K562 (cell line): ENCODE results near the gene HAPLN3. TPM values are rescaled to one million over a fixed set of nuclear protein-coding genes. Genes with fewer than 3 reads are reported as not detected.

Source experiments
- BRD4 ChIP-seq: fragments of 200-600 bp; sonication (generic); IDR thresholded peaks from 2 replicates; pipeline ENCODE4 v1.6.1; 2017; ENCODE audit warnings: inconsistent platforms
- CREM ChIP-seq: IDR thresholded peaks from 2 replicates; pipeline ENCODE4 v1.6.1; 2014; ENCODE audit warnings: antibody characterized with exemption, low read depth
- EGR1 ChIP-seq: fragments of 450-650 bp; conservative IDR thresholded peaks from 2 replicates; pipeline ENCODE4 v1.6.1; 2017; ENCODE audit warnings: mild to moderate bottlenecking
- GABPB1 ChIP-seq: sonication (generic); formaldehyde crosslinking; IDR thresholded peaks from 2 replicates; pipeline ENCODE4 v1.8.0; 2022; ENCODE audit warnings: mild to moderate bottlenecking, missing genetic modification reagents
- KDM1A ChIP-seq, 2 experiments: fragments of 450-650 bp; IDR thresholded peaks; 2 replicates each; pipeline ENCODE4 v1.6.1; 2016; ENCODE audit warnings: mild to moderate bottlenecking in 2 of 2
- KDM2B ChIP-seq: fragments of 250-450 bp; sonication (Bioruptor Pico); IDR thresholded peaks from 2 replicates; pipeline ENCODE4 v1.8.0; 2021; ENCODE audit warnings: mild to moderate bottlenecking, moderate library complexity
- MBD1 ChIP-seq: fragments of 250-450 bp; sonication (Bioruptor Pico); IDR thresholded peaks from 2 replicates; pipeline ENCODE4 v1.8.0; 2022; ENCODE audit warnings: inconsistent platforms
- MTA3 ChIP-seq: fragments of 450-650 bp; formaldehyde crosslinking; IDR thresholded peaks from 2 replicates; pipeline ENCODE4 v1.6.1; 2017; ENCODE audit warnings: mild to moderate bottlenecking, borderline replicate concordance
- MYC ChIP-seq, 2 experiments: fragments of 250-450 bp in 1 of 2; sonication (Bioruptor Pico) in 1 of 2; IDR thresholded peaks; 2 replicates each; pipeline versions ENCODE4 v1.5.1 to v1.6.1; 2012 to 2021; ENCODE audit warnings: low read depth in 2 of 2, borderline replicate concordance in 1 of 2, improper control_type of control experiment in 1 of 2, low read length in 1 of 2, mild to moderate bottlenecking in 1 of 2, moderate library complexity in 1 of 2
- NONO ChIP-seq, 2 experiments: fragments of 200-400 bp in 1 of 2; fragments of 450-650 bp in 1 of 2; formaldehyde crosslinking in 1 of 2; IDR thresholded peaks; 2 replicates each; pipeline ENCODE4 v1.6.1; 2017; ENCODE audit warnings: low read depth in 2 of 2, mild to moderate bottlenecking in 2 of 2, moderate library complexity in 2 of 2, low read length in 1 of 2
- PKNOX1 ChIP-seq: fragments of 450-650 bp; IDR thresholded peaks from 2 replicates; pipeline ENCODE4 v1.6.1; 2016
- POLR2H ChIP-seq: IDR thresholded peaks from 2 replicates; pipeline ENCODE4 v1.6.1; 2016; ENCODE audit warnings: missing genetic modification characterization, low read depth, mild to moderate bottlenecking, control low read depth, missing compliant biosample characterization, moderate library complexity
- SIRT6 ChIP-seq: IDR thresholded peaks from one replicate; pipeline ENCODE4 v1.6.1; 2012; ENCODE audit warnings: low read depth, mild to moderate bottlenecking, control low read depth, inconsistent platforms, low read length, moderate library complexity
- SMAD1 ChIP-seq: fragments of 150-350 bp; IDR thresholded peaks from 2 replicates; pipeline ENCODE4 v1.6.1; 2014; ENCODE audit warnings: low read length, low read depth; ENCODE audit not compliant: partially characterized antibody
- SMAD2 ChIP-seq: fragments of 150-350 bp; IDR thresholded peaks from 2 replicates; pipeline ENCODE4 v1.6.1; 2014; ENCODE audit warnings: low read depth, mild to moderate bottlenecking, low read length
- SNRNP70 ChIP-seq: fragments of 200-400 bp; formaldehyde crosslinking; optimal IDR thresholded peaks from 2 replicates; pipeline ENCODE3; 2017; ENCODE audit warnings: low read depth, low read length
- SREBF2 ChIP-seq: sonication (generic); formaldehyde crosslinking; IDR thresholded peaks from 2 replicates; pipeline ENCODE4 v1.4.0; 2020; ENCODE audit warnings: mild to moderate bottlenecking, missing genetic modification reagents
- VEZF1 ChIP-seq: fragments of 200-800 bp; sonication (Bioruptor generic); IDR thresholded peaks from 2 replicates; pipeline ENCODE4 v1.6.1; 2017; ENCODE audit warnings: missing genetic modification characterization, missing compliant biosample characterization
- ZEB2 ChIP-seq: fragments of 450-650 bp; IDR thresholded peaks from 2 replicates; pipeline ENCODE4 v1.6.1; 2016
- ZFX ChIP-seq: sonication (generic); formaldehyde crosslinking; IDR thresholded peaks from 2 replicates; pipeline ENCODE4 v1.8.0; 2022; ENCODE audit warnings: mild to moderate bottlenecking, missing genetic modification reagents, moderate library complexity
- ZNF146 ChIP-seq: IDR thresholded peaks from one replicate; pipeline ENCODE4 v1.6.1; 2018; ENCODE audit warnings: missing compliant biosample characterization; ENCODE audit not compliant: unreplicated experiment
- ZNF174 ChIP-seq: fragments of 250-450 bp; sonication (Bioruptor Pico); IDR thresholded peaks from 2 replicates; pipeline ENCODE4 v1.4.0; 2020; ENCODE audit warnings: mild to moderate bottlenecking
- ZNF324 ChIP-seq: fragments of 250-450 bp; sonication (Bioruptor Pico); IDR thresholded peaks from 2 replicates; pipeline ENCODE4 v1.4.0; 2020; ENCODE audit warnings: mild to moderate bottlenecking
- polyA plus RNA-seq, 8 experiments: library from polyadenylated mRNA; depleted of rRNA in 4 of 8; stranded (reverse) in 5 of 8; unstranded in 3 of 8; fragments of >200 nt; fragmentation: Nextera tagmentation in 2 of 8; fragmentation: Illumina TruSeq in 1 of 8; extraction: Ambion mirVana in 2 of 8; extraction: Trizol in 1 of 8; gene quantifications; 2 replicates each; pipeline versions ENCODE4 v1.2.1 to v1.2.3, GENCODE V29; 2011 to 2014; ENCODE audit warnings: inconsistent platforms in 1 of 8, missing spikeins in 1 of 8
- total RNA-seq, 7 experiments: library from RNA; depleted of rRNA in 6 of 7; stranded (reverse); fragments of >200 nt in 6 of 7; fragmentation: Illumina TruSeq in 2 of 7; extraction: Trizol in 2 of 7; gene quantifications; 2 replicates each; pipeline versions ENCODE4 v1.2.1 to v1.2.3, GENCODE V29; 2011 to 2021; ENCODE audit warnings: low replicate concordance in 1 of 7

The HAPLN3 gene
- total and polyA plus RNA-seq, 9 of the 15 experiments (the other 6 are each of a cell fraction or from before 2014, with no cell fraction given) = 0.04 to 2.4 (median 0.65) TPM

GRCh38 chr15:88913017-88913849 is 17.9 kb upstream of the HAPLN3 start, which contains the start of gene MFGE8 (continued):
- TF ChIP-seq VEZF1 (CRISPR knock-in tag) (peak; percentile 84), ZNF324 (no peak), ZFX (CRISPR knock-in tag) (peak; percentile 59; the same call in 1 of the 2 replicates), NONO (IDR thresholded peaks at IDR 0.05; ENCODE audit: low read depth in 2 of 2, low read length in 1 of 2) (peak; percentile 63 to 97; a peak in 3 of 4 replicates), ZEB2 (no peak), BRD4 (no peak), PKNOX1 (peak; percentile 60; the same call in 1 of the 2 replicates), KDM1A (IDR thresholded peaks at IDR 0.05) (no peak), MBD1 (CRISPR knock-in tag) (no peak), SMAD2 (no peak), EGR1 (peak; percentile 84), CREM (peak; percentile 36; the same call in 1 of the 2 replicates), POLR2H (peak; percentile 81; the same call in 1 of the 2 replicates), MYC (IDR thresholded peaks at IDR 0.05; ENCODE audit: low read depth, low read length) (0 out of 2 replicates have a peak, but pooled peaks have one; percentile 42), MYC (CRISPR knock-in tag; IDR thresholded peaks at IDR 0.05; ENCODE audit: borderline replicate concordance, low read depth) (no peak), SIRT6 (no peak), ZNF146 (CRISPR knock-in tag) (no peak), SNRNP70 (no peak), KDM2B (CRISPR knock-in tag) (no peak), SREBF2 (CRISPR knock-in tag) (no peak), GABPB1 (0 out of 2 replicates have a peak, but pooled peaks have one; percentile 36), SMAD1 (peak; percentile 9), ZNF174 (CRISPR knock-in tag) (no peak), MTA3 (0 out of 2 replicates have a peak, but pooled peaks have one; percentile 37)
